Stimulated activated CD4-positive, alpha-beta T cell treated with anti-CD3 and anti-CD28 coated beads, TNF-alpha, amount 100 ng/mL, for 4 hours (primary cell): Measurements from ENCODE around the gene MGAT4B.

Source experiments
- DNase-seq, 3 experiments: peaks; one replicate each; pipeline ENCODE4 v3.0.0-alpha.2; 2020; ENCODE audit warnings: low read depth in 3 of 3

The MGAT4B gene

DNA sequence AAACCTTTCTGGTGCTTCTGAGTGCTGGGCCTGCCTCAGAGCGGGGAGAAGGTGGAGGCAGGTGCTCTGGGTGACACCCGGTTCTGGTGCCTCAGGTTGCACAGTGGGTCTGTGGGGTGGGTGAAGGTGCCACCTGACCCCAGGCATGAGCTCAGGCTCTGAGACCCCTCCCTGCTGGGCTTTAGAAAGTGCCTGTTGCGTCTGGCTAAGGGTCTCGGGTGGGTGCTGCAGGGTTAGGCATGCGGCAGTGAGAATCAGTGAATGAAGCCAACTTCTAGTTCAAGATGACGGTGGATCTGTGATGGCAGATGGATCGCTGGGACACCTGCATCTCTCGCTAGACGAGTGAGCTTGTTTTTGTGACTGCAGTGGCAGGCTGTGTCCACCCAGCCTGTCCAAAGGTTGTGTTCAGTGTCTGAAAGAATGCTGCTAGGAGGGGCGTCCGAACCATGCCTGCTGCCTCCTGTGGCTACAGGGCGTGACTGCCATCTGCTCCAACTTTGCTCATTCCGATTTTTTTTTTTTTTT lies 19.1 kb upstream of the MGAT4B start:
- DNase-seq, result no peak

DNA sequence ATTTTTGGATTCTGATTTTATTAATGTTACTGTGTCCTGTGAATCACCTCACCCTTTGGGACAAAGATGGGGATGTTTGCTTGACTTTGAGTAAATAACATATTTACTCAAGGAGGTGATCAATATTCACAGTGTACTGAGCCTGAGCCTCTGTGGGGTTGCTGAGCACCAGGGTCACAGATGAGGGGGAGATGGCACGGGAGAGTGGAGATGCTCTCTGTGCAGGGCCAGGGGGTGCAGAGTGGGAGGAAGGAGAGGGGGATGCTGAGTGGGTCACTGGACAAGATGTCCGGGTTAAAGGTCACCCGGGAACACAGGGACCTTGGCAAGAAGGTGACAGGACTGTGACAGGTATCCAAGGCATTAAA lies 18.1 kb upstream of the MGAT4B start:
- no peak for DNase-seq

DNA sequence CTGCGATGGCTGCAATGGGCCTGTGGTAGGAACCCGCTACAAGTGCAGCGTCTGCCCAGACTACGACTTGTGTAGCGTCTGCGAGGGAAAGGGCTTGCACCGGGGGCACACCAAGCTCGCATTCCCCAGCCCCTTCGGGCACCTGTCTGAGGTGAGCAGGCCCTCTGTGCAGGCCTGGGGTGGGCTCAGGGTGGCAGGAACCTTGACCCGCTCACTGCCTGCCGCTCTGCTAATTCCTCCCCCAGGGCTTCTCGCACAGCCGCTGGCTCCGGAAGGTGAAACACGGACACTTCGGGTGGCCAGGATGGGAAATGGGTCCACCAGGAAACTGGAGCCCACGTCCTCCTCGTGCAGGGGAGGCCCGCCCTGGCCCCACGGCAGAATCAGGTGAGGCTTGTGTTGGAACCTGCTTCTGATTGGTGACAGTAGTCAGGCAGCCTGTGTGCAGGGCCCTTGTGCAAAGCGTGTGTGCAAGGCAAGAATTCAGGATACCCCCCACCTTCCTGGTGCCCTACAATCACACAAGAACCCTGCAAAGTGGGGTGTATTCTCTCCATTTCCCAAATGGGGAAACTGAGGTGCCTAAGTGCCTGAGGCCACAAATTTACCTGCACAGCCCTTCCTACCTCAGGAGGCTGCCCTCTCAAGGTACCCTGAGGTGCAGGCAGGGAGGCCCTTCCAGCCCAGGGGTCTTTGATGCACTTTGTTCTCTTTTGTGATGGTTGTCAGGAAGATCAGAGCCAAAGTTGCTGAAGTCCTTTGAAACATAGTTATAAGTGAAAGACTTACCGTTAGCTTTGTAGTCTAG lies 17.5 kb upstream of the MGAT4B start:
- no peak for DNase-seq

DNA sequence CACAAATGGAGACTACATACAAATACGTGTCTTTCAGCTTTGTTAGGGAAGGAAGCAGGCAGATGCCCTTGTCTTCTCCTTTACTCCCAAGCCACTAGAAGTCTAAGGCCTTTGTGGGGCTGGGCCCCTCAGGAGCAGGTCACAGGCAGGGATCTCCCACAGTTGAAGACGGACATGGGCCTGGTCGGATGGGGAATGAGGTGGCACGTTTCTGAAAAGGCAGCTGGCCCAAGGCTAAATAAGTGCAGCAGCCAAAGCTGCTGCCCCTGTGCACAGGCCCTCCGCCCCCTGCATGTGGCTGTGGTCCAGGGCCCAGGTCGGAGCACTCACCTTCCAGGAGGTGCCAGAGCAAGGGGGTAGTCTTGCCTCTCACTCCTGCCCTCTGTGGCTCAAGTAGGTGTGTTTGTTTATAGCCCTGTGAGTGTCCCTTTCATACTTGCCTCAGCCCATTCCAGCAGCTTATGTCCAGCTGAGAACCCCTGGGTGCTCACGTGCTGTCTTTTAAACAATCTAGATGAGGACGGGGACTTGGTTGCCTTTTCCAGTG lies 15.9 kb upstream of the MGAT4B start:
- no peak for DNase-seq

DNA sequence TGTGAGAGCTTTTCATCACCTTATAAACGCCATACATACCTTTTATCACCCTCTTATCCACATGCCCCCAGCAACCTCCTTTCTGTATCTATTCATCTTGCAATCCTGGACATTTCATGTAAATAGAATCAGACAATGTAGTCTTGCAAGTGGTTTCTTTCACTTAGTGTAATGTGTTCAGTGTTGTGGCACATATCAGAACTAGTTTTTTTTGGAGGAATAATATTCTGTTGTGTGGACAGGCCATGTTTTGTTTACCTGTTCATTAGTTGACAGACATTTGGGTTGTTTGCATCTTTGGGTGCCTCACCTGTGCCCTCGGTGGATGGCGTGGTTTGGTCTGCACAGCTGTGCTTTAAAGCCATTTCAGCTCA lies 15.4 kb upstream of the MGAT4B start:
- no peak for DNase-seq

DNA sequence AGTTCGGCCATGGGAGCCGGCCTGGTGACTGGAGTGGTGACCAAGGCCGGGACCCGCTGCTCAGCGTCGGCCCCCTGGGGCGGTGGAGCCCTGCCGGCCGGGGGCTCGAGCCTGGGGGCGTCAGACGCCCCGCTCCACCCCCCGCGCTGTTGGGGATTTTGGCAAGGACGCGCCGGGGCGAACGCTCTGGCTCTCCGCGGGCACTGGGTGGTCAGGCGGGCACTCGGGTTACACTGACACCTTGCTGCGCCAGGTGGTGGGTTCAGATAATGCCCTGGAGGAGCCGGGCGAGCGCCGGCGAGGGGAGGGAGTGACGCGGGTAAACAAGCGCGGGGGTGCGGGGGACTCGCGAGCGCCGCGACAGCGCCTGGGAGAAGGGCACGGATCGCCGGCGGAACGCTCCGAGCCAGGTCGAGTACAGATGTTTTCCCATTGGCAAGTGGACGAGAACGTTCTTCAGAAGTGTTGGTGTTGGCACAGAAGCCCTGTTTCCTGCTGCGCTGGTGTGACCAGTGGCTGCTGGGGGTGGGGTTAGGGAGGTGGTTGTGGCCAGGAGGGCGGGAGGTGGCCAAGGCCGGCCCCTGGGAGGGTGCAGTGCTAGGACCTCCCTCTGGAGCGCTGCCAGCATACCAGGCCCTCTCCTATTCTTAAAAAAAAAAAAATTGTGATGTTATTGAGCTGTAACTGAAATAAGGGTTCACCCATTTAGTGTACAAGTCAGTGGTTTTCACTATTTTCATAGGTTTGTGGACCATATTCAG lies 14.8 kb upstream of the MGAT4B start:
- DNase-seq, result peak; percentile 62 to 67 (median 66)

DNA sequence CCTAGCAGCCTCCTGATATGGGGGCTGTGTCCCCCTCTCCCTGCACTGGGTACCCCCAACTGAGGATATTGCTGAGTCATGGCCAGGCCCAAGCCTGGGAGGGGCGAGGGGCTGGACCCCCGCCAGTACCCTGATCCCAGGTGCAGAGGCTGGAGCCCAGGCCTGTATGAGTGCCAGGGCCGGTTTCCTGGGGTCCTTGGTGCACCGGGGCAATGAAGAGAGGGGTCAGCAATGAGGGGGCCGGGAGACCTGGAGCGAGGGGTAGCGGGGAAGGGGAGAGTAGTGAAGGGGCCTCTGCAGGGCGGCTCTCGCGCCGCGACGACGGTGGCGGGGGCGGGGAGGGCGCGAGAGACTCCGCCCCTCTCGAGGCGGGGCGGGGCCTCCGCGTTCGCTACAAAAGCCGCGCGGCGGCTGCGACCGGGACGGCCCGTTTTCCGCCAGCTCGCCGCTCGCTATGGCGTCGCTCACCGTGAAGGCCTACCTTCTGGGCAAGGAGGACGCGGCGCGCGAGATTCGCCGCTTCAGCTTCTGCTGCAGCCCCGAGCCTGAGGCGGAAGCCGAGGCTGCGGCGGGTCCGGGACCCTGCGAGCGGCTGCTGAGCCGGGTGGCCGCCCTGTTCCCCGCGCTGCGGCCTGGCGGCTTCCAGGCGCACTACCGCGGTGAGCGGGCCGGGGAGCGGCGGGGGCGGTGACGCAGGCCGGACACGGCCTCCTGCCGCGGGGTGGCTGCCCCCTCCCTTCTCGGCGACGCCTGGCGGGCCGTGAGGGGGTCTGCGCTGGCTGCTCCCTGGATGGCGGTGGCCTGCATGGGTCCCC lies 14.0 kb upstream of the MGAT4B start, which contains the start of gene SQSTM1:
Gene SQSTM1 (plus strand): TSS at position 423 of the 815 bp plus-strand sequence. CDS start 32 bp downstream, at position 455.
- DNase-seq, result peak; percentile 66 to 75 (median 66)

DNA sequence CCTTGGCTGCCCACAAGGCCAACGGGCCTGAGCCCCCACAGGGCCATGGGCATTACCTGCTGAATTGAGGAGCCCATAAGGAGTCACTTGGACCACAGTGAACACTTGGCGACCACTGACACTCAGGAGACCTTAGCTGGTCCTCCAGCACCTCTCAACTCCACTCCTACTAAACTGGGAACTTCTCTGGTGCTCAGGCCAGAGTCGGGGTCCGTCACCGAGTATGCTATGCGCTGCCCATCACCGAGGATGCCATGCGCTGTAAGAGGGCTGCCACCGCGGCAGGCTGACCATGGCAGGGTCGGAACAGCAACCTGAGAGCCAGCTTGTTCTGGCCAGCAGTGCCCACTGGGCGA lies 13.4 kb upstream of the MGAT4B start:
- DNase-seq, result no peak

DNA sequence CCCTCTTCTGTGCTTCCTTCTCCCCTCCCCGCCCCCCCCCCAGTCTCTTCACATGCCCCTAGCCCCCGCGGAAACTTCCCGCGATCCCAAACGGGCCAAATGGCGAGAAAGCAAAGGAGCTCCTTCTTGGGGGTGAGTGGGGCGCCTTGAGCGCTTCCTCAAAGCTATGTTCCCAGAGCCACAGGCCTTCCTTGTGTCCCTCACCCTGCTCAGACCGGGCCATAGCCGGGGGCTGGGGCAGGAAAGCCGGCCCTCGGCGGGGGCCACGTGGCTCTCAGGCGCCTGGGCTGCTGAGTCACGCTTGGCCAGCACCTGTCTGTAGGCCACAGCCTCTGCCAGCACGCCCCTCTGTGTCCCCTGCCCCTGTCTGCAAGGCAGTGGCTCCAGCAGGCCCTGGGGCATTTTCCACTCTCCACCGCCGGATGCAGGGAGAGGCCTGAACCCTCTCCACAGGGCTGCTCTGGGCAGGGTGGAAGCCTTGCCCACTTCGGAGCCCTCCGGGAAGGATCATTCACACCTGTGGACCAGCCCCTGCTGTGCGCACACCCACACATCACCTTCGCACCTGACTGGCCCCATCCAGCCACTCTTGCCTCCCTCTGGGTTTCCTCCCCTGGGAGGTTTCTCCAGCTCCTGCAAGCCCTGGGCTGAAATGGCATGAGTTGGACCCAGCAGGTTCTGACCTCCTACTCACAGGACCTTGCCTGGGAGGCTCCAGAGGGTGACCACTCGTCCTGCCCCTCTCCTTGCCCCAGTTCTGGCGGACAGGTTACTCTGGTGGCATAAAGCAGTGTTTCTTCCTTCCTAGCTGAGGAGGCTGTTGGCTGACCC lies 12.8 kb upstream of the MGAT4B start:
- DNase-seq, result no peak

DNA sequence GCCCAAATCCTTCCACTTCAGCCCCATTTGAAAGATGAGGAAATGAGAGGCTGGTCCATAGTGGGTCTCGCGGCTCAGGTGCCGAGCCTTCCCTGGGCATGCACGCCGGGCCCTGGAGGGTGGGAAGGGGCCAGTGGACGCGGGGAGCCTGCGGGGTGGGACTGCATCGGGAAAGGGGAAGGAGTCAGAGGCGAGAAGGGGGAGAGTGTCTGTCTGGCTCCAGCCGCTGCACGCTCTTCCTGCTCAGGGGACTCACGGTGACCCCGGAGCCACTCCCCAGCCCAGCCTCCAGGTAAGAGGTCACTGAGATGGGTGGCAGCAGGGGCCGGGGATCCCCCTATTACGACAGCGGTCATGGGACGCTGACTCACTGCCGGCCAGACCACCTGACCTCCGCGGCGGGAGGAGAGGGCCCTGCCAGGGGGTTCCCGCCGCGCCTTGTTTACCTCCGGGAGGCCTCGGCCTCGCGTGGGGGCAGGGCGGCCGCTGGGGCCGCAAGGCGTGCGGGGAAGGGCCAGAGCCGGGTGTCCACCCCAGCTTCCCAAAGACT lies 12.2 kb upstream of the MGAT4B start:
- DNase-seq, result peak in 2 of 3 experiments; percentile 58 to 71

DNA sequence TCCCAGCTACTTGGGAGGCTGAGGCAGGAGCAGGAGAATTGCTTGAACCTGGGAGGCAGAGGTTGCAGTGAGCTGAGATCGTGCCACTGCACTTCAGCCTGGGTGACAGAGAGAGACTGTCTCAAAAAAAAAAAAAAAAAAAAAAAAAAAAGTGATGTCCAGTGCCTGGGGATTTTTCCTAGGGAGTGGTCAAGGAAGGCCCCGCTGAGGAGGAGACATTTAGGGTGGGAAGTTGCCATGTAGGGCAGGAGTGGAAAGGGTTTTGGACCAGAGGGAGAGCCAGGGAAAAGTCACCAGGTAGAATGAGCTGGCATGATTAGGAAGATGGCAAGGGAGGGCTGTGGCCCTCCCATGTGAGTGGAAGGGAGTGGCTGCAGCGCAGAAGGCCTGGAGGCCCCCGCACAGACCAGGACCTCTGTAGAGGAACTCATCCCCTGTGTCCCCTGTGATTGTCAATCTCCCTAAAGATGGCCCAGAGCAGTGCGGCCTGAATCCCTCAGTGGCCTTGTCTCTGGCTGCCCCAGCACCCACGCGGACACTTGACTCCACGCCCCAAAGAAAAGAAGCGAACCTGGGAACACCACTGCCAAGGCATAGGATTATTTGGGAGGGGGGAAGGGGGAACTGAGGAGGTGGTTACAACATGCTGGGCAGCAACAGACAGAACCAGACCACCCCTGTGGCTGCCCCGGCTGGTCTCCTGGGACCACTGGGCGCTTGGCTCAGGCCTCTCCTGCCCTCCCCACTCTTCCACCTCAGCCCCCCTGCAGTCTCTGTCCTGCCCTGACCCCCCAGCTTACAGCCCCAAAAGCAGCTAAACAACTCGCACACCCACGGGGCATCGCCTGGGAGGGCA lies 11.5 kb upstream of the MGAT4B start:
- DNase-seq, result no peak

DNA sequence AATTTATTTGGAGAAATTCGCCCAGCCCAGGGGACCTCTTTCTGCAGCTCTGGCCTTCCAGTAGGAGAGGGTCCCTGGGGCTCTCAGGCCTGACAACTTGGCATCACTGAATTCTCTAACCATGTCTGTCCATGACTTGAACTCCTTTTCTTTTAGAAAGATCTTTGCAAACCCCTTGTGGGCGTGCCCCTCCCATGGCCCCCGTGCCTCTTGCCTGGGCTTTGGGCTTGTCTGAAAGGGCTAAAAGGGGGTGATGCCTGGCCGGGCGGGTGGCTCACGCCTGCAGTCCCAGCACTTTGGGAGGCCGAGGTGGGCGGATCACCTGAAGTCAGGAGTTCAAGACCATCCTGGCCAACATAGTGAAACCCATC lies 10.8 kb upstream of the MGAT4B start:
- no peak for DNase-seq

DNA sequence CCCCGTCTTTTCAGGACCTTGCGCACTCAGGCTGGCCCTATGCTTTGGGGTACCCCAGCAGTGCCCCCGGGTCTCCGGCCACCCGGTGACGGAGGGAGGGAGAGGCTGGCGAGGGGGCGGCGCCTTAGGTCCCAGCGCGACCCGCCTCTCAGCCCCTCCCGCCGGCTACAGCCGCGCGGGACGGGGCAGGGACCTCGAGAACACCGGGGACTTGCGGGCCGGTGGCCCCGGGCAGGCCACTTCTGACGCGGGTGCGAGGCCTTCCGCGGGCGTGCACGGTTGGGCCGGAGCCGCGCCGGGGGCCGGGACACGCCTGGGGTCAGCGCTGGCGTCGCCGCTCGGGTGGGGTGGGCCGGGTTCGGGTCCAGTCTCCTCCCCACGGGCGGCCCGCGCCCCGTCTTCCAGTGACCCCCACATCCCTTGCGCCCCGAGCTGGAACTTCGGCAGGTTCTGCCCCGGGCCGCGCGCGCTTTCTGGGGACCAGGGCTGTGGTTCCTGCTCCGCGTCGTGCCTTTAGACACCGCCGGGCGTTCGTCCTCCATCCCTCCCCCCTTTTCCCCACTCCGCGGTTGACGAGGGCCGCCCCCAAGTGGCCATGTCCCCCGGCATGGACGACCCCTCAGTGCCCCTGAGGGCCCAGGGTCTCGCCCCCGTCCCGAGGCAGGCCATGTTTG lies 10.3 kb upstream of the MGAT4B start:
- DNase-seq, result no peak

DNA sequence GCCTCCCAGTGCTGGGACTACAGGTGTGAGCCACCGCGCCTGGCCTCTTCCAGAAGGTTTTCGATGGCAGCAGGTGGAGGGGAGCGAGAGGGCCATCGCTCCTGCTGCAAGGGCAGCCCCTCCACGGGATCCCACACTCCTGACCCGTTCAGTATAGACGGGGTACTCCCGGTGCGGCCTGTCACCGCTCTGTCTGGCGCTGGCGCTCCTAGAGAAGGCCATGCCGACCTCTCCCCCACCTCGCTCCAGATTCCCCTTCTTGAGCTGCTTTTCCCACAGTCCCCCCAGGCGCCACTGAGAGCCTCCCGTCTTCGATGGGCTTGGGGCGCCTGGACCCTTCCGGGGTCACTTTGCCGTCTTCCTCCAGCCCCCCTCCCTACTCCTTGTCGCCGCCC lies 9.7 kb upstream of the MGAT4B start:
- no peak for DNase-seq

DNA sequence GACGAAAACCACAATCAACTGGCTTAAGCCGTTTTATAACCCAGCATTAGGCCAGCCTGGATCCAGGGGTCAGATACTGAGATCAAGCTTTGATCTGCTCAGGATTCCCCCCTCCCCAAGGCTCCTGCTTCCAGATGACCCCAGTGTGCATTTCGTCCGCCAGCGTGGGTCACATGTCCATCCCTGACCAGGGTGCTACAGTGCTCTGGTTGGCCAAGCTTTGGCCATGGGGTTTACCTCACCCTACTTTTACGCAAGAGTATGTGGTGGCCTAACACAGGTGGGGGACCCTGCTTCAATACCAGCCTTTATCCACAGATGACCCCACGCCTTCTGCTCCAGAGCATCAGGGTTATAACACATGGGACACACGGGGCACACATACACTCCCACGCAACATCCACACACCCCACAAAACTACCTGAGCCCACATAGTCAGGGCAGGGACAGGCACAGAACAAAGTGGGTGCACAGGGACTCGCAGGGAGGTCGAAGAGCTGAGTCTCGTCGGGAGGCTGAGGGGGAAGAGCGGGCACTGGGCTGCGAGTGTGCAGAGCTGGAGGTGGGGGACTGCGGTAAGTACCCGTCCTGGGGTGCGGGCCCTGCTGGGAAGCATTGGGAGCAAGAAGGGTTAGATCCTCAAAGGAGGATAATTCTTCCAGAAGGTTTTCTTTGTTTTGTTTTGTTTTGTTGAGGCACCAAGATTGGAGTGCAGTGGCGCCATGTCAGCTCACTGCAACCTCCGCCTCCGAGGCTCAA lies 9.0 kb upstream of the MGAT4B start:
- no peak for DNase-seq

DNA sequence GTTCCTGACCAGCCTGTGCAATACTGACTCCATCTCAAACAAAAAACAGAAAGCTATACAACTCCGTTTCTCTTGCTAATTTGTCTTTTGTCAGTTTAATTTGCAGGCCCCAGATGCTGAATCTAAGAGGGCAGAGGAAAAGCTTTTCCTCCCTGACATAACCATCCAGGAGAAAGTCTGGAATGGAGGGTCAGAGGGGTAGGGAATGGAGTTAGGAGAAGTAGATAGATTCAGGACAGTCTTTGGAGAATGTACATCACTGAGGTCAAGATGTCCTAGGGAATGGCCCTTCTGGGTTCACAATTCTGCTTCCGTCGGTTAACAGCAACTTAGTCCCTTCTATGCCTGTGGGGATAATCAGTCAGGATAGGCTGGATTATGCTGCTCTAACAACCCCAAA lies 7.4 kb upstream of the MGAT4B start:
- no peak for DNase-seq

DNA sequence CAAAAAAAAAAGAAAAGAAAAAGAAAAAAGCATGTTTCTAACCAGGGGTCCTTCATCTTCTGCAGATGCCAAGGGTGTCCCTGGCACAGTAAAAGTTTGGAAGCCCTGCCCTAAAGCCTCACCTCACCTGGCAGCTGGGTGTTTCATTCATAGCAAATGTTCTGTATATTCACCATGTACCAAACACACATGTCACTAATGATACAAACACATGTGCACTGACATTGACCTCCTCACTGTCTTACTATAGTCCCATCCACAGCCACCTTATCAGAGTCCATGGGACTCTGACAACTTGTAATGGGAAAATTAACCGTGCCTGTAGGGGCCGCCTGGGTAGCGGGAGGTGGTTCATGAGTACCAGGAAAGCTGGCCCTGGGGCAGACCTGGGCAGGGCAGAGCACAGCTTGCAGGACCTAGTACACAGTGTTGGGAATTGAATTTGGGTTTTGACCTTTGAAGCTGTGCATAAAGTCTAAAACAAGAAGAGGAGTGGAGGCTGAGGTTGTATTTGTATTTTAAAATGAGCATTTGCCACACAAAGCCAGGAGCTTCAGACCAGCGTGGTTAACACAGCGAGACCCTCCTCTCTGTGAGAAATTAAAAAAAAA lies 6.4 kb upstream of the MGAT4B start:
- no peak for DNase-seq
